ENCODE data around the gene JAG2.

The JAG2 gene

DNA sequence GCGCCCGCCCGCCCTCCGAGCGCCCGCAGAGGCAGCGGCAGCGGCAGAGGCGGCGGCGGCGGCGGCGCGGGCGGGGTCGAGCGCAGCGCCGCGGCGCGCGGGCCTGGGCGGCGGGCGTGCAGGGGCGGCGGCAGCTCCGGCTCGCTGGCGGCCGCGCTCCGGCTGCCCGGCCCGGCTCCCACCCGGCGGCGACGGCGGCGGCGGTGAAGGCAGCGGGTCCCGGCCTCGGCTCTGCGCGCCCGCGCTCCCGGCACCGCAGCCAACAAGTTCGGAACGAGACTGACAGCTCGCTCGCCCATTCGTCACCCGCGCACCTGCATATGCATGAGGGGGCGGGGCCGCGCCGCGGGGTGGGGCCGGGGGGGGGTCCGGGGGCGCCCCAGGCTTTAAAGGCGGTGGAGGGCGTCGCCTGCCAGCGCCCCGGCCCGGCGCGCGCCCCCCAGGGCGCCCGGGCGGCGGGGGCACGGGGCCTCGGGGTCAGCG is at the start of gene JAG2:
Gene JAG2 (minus strand): TSS at position 281 of the 483 bp plus-strand sequence. CDS start 356 bp downstream, outside the sequence.
- no peak for DNase-seq

DNA sequence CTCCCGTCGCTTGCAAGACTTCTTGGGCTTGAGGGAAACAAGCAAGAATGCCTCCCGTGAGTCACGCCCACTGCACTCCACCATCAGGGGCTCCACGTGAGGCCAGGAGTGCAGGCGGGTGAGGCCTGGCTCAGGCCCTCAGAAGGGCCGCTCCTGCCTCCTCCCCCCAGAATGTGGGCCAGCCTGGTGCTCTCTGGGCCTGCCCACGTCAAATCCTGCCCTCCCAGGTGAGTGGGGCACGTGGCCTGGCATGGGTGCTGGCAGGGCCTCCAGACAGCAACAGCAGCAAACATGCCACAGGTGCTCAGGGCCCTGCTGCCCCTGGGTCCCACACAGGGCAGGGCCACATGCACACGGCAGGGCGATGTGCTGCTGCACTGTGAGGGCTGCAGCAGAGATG is 49.2 kb upstream of the JAG2 start:
- no peak for DNase-seq

DNA sequence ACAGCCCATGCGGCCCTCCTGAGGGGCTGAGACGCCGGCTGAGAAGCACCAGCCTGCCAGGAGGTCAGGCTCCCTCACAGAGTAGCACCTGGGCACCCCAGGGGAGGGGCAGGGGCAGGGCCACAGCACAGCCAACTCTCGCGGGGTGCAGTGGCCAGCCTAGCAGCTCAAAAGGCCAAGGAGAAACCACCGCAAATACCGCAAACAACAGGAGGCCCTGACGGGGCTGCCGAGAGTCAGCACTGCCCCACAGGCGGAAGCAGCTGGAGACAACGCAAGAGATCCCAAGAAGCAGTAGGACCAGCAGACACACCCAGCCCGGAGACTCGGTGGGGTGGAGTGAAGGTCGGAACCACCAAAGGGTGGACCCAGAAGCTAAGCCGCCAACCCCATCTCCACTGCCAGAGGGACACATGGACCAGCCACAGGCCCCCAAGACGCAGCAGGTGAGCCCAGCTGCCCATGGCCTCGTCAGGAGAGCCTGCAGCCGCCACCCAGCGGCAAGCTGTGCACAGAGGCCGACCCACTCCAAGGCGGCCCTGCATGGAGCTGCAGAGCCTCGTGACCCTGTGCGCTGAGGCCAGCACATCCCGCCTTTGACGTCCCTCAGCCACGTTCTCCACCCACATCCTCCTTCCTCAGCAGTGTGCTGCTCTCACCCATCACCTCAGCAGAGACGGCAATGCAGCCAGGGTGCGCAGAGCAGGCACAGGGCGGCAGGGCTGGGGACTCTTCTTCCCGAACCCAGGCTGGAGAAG is 48.1 kb upstream of the JAG2 start:
- DNase-seq: no peak

DNA sequence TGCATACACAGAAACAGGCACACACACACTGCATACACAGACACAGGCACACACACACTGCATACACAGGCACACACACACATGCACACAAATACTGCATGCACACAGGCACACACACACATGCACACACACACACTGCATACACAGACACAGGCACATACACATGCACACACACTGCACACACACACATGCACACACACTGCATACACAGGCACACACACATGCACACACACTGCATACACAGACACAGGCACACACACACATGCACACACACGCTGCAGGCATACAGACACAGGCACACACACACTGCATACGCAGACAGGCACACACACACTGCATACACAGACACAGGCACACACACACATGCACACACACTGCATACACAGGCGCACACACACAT is 47.0 kb upstream of the JAG2 start:
- no peak for DNase-seq

DNA sequence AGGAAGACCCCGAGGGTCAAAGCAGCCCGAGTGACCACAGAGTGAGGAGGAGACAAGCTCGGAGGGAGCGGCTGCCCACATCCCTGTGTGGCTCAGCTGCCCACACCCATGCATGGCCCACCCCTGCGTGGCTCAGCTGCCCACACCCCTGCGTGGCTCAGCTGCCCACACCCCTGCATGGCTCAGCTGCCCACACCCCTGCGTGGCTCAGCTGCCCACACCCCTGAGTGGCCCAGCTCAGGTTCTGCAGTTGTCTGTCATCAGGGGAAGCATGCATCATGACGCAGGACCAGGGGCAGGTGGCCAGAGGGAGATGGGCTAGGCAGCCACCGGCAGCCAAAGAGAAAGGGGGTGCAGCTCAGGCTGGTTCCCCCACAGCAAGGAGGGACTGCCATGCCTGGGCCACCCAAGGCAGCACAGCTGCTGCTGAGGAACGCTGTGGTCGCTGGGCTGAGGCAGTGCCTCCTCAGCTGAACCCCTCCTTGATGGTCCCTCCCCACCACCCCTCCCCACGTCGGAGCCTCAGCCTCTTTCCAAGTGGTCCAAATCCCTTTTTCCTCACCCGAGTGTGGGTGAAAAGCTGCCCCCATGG is 45.8 kb upstream of the JAG2 start:
- no peak for DNase-seq

DNA sequence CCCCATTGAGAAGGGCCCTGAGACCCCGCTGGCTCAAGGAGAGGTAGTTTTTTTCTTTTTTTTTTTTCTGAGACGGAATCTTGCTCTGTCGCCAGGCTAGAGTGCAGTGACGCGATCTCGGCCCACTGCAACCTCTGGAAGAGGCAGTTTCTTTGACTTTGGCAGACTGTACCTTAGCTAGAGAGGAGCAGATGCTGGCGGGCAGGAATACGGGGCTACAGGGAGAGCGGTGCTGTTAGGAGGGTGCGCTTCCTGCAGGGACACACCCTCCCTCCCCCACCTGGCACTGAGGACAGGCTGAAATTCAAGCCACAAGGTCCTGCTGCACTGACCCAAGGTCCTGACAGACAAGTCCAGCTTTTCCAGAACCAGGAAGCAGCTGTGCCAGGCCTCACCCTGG is 44.8 kb upstream of the JAG2 start:
- DNase-seq: no peak

DNA sequence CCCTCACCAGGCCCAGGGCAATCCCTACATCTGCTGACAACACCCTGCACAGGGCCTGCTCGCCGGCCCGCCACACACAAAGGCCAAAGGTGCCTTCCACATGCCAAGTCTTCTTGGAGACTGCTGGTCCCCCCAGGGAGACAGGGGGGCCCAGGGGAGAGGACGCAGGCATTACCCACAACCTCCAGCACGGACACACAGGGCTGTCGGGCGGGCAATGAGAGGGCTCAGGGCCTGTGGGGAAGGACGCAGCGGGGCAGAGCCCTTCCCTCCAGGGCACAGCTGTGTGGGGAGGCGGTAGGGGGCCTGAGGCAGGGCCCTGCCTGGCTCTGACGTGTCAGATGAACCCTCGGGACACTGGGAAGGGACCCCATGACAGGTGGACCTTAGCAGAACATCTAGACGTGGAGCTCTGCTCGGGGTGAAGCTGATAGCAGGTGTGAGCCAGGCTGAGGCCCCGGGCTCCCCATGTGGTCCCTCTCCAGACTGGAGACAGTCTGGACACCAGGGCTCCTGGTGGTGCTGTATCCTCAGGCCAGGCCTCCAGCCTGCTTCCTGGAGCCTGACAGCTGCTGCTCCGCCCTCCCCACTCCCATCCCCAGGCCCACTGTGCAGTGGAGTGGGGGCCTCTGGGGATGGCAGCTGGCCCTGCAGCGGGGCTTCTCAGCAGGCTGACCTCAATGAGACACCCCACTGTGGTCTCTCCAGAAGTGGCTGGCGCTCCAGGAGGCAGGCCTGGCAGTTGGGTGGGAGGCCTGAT is 44.1 kb upstream of the JAG2 start:
- no peak for DNase-seq

DNA sequence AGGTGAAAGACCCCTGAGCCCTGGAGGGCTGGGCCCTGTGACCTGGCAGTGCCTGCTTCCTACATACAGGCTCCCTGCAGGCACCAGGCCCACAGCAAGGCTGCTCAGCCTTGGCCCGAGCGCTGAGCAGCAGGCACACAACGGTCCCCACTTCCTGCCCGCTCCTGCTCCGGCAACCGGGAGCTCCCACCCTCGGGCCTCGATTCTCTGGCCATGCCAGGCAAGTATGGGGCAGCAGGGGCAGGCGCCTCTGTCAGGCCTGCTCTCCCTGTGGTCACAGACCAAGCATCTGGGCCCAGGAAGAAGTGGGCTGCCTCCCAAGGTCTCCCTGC is 43.1 kb upstream of the JAG2 start:
- no peak for DNase-seq

DNA sequence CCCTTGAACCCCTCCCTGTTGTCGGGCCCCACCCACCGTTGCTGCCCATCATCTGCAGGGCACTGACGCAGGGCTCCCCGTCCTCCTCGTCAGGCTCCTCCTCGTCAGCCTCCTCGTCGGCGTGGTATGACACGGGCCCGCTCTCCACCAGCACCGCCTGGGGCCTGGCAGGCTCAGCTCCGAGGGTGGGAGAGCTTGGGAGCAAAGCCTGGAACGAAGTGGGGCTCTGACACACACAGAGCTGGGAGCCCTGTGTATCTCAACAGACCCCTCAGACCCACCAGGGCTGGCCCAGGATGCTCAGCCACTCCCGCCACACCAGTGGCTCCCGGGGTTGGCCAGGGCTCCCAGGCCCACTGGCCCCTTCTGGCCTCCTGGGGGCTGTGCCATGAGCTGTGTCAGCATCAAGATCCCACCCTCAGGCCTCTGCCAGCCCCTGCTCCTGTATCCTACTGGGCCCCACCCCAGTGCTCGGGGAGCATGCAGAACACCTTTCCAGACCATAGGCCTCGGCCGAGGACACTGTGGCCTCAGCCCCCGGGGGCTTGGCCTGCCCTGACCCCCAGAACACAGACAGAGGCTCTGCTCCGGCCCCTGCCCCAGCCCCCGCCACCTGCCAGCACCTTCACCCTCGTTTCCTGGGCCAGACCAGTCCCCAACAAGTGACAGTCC is 42.6 kb upstream of the JAG2 start:
- no peak for DNase-seq

DNA sequence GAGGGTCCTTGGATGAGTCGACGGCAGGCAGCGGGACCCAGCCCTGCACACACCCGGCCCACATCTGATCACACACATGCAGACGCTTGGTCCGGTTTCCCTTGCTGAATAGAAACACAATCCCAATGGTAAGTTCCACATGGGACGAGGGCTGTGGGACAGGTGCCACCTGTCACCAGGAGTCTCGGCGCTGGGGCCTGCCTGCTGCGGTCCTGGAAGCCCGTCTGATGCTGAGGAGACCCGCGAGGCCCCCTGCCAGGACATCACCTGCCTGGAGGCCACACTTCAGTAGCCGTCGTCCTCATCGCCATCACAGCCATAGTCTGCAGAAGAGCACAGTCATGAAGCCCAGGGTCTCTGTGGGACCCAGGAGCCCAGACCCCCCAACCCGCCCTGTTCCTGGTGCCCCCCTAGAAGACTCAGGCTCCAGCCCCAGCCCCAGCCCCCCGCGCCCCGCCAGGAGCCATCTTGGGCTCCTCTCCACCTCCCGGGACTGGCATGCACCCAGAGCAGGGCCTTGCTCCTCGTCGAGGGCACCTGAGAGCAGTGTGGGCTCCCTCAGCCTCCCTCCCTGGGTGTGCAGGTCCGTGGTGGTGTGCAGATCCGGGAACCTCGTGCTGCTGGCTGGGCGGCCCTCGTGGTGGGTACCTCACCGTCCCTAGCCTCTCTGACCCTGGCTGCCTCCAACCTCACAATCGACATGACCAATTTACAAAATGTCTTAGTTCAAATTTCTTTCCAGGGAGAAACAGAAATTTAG is 41.9 kb upstream of the JAG2 start:
- DNase-seq: no peak

DNA sequence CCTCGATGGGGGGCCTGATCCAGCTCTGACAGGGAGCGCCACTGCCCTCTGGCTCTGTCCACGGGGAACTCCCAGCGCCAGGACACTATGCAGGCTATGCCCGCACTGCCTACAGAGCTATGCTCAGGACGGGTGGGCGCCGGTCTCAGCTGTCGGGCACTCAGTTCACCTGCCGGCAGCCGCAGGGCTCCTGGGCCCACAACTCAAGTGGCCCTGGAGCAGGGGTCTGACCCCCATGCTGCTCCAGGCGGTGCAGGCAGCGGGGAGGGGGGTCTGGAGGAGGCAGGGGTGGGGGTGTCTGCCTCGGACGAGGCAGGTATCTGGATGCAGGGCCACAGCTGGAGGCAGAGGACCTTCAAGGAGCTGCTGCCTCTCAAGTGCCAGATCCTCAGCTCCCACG is 41.1 kb upstream of the JAG2 start:
- no peak for DNase-seq

DNA sequence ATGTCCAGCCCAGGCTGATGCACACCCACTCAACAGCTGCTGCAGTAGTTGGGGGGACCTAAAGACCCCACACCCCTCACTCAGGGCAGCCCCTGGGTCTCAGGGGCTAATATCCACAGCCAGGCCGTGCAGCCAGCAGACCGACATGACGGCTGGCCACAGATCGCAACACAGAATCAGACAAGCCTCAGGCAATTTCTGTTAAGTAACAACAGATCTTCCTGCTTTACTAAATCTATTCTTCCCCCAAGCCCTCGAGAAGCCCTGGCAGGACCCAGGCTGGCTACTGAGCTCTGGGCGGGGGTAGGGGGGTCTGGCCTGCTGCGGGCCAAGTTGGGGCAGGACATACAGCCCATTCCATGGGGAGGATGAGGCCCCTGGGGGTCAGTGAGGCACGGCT is 40.5 kb upstream of the JAG2 start:
- DNase-seq: no peak

DNA sequence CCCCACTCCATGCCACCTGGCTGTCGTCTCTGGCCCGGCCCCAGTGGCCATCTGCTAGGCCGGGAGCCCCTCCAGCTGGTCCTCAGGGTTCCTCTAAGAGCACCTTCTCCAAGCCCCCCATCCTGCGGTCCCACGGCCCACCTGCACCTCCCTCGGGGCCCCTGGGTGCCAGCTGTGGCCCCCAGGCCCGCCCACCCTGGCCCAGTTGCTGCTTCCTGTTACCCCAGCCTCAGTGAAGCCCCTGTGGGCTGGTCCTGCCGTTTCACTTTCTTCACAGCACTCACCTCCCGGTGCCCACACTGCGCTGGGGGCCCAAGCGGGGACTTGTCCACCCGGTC is 40.1 kb upstream of the JAG2 start:
- DNase-seq: no peak

DNA sequence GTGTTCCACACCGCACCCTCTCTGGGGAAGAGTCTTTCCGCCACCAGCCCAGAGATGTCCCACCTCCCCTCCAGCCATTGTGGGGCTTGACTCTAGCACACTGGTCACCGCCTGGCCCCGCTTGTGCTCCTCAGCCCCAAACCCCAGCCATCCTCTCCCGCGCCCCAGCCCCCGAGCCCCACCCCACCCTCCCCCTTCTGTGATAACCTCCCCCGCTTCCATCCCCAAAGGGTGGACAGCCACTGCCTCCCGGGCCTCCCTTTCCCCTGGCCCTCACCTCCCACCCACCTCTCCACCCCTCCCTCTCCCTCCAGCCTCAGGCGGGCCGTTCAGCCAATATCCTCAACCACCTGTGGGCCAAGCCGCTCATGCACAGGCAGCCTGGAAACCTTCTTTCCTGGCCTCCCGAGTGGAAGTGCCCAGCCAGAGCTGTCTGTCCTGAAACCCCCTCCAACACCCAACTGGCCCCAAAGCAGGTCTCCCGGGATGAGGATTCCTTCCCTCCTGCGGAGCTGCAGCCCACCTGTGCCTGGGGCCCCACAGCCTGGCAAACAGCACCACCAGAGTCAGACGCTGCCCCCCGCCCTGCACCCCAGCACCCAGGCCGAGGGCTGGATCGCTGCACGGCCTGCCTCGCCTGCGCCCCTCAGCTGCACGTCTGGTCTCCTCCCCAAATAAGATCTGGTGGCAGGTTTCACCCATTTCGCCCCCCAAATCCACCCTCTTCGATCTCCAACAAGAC is 39.6 kb upstream of the JAG2 start:
- DNase-seq: no peak

DNA sequence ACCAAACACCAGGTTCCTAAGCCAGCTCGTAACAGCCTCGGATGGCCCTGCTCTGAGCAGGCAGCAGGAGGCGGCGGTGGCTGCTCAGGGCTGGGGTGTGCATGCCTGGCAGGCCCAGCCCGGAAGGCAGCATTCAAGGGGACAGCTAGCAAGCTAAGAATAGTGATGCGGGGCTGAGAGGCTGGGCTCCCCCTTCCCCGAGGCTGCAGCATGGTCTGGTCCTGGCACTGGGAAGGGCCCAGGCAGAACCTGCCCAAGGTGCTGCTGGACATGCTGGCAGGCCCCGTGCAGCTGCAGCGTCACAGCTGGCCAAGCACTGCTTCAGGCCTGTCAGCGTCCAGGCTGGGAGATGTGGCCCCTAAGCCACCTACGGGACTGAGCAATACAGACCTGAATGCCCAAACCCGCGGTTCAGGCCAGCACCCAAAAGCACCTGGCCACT is 38.9 kb upstream of the JAG2 start:
- DNase-seq: no peak

DNA sequence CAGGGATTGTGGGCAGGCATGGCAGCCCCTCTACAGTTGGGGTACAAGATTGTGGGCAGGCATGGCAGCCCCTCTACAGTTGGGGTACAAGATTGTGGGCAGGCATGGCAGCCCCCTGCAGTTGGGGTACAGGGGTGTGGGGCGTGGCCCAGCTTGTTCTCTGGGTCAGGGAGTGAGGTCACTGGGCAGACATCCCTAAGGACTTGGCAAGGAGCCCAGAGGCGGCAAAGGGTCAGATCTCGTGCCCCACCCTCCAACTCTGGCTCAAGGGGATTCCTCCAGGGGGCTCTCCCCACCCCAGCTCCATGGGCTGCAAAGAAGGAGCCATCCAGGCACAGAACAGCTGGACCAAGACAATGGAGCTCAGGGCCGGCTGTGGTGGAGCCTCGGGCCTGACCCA is 38.3 kb upstream of the JAG2 start:
- no peak for DNase-seq

DNA sequence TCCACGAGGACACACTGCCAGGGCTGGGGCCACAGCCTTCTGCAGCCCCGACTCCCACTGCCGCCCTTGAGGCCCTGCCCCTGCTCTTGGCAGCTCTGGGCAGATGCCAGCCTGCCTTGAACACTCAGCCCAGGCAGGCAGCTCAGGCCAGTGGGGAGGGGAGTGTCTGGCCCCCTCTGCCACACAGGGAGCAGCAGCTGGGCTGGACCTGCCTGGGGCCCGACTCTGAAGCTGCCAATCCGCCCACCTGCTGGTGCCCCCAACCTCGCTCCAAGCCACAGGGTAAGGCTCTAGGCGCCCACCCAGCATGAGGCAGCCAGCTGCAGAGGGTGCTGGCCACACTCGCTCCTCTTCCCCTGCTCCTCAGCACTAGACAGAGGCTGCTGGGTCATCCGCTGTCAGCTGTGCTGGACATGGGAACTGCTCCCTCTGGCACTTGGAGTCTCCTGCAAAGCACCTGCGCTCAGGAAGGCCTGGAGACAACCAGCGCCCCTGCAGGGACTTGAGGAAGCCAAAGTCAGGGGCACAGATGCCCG is 37.2 kb upstream of the JAG2 start:
- no peak for DNase-seq

DNA sequence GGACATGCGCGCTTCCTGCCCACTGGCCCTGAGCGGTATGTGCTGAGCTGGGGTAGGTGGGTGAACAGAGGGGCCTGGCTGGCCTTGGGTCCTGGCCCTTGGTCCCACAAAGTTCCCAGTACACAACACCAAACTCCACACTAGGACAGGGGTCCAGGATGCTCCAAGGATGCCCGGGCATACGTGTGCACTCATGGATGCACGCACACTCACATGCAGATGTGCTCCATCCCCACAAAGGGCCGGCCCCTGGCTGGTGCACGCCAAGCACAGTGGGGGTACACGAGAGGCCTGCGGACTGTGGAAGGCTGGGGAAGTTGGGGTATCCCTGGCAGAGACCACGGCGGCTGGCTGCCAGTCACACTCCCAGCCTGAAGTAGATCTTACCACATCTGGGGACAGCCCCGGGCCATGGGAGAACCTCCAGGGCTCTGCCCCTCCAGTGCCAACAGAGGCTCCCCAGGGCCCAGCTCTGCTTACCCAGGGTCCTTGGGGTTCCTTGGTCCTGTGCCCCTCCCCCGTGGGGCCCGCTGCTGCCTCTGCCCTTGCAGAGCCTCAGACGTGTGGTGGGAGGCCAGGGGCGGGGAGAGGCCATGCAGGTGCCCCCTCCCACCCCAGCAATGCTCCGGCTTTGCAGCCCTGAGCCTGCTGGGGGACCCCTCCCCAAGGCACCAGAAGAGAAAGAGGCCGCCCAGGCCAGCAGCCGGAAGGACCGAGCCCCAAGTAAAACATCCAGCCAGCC is 36.5 kb upstream of the JAG2 start:
- no peak for DNase-seq

DNA sequence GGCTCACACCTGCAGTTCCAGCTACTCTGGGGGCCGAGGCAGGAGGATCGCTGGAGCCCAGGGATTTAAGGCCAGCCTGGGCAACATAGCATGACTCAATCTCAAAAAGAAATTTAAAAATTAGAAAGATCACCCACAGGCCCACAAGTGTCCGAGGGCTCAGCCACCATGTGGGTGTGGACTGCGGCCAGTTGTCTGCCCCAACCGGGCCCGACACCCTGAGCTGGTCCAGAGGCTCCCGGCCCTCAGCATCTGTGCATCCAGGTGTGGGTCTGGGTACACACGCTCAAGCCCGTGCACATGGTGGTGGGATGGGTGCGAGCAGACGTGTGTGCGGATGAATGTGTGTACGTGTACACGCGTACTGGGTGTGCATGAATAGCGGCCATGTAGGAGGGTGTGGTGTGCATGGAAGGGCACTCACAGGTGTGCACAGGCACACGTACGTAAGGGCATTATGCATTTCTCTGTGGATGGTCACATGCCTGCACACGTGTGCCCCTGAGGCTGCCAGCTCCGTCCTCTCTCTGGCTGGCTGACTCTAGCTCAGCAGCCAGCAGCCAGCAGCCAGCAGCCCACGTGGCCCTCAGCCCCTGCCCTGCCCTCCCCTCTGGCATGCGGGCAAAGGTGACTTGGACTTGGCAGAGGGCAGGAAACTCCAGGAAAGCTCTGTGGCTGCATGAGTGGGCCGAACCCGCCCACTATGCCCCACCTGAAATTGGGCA is 35.8 kb upstream of the JAG2 start:
- no peak for DNase-seq

DNA sequence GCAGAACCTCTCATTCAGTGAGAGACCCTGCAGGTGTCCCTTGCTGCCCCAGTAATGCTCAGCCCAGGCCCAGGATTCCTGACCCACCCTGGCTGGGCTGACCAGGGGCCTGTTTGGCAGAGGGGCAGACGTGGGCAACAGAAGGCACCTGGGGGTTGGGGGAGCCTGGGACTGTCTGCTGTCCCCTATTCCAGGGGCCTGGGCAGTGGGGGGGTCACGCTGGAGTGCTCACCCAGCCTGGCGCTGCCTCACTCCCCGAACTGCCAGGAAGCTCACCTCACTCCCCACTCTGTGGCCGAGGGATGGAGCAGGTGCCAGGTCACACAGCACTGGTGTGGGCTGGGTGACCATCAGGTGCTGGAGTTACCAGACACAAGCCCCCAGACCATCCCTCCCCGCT is 35.1 kb upstream of the JAG2 start:
- DNase-seq: no peak

Measured in NCI-H2029 treated with DMSO at 0.1 percent for 48 hours (cell line).